MM.1S (cell line): ENCODE results near the gene MAP3K12.

Source experiments
- DNase-seq: peaks from one replicate; pipeline ENCODE4 v3.0.0-alpha.2; 2015
- H2AFZ ChIP-seq: fragments of 300-600 bp; sonication (generic); 2 replicates; pipeline ENCODE4 v1.6.0; 2016; ENCODE audit warnings: antibody characterized with exemption, low read length
- H3F3A ChIP-seq: fragments of 300-600 bp; sonication (generic); 2 replicates; pipeline ENCODE4 v1.6.1; 2016; ENCODE audit warnings: mild to moderate bottlenecking, antibody characterized with exemption, low read length, moderate library complexity, mixed read lengths; ENCODE audit not compliant: insufficient read depth
- H3K27ac ChIP-seq: fragments of 300-600 bp; sonication (generic); 2 replicates; pipeline ENCODE4 v1.5.1; 2016; ENCODE audit warnings: mild to moderate bottlenecking, low read length
- H3K27me3 ChIP-seq: fragments of 300-600 bp; sonication (generic); replicated peaks from 2 replicates; pipeline ENCODE4 v1.6.0; 2016; ENCODE audit warnings: low read length; ENCODE audit not compliant: insufficient read depth
- H3K36me3 ChIP-seq: fragments of 300-600 bp; sonication (generic); replicated peaks from 2 replicates; pipeline ENCODE4 v1.6.1; 2016; ENCODE audit warnings: mild to moderate bottlenecking, low read length, mixed read lengths; ENCODE audit not compliant: insufficient read depth
- H3K4me1 ChIP-seq: fragments of 300-600 bp; sonication (generic); 2 replicates; pipeline ENCODE4 v1.6.1; 2016; ENCODE audit warnings: low read length, mixed read lengths
- H3K4me2 ChIP-seq: fragments of 300-600 bp; sonication (generic); 2 replicates; pipeline ENCODE4 v1.6.0; 2016; ENCODE audit warnings: low read depth, low read length
- H3K4me3 ChIP-seq: fragments of 300-600 bp; sonication (generic); 2 replicates; pipeline ENCODE4 v1.5.1; 2016; ENCODE audit warnings: low read length, mixed read lengths
- H3K79me2 ChIP-seq: fragments of 300-600 bp; sonication (generic); 2 replicates; pipeline ENCODE4 v1.6.1; 2016; ENCODE audit warnings: mixed run types, low read length, mixed read lengths
- H3K9ac ChIP-seq: fragments of 300-600 bp; sonication (generic); 2 replicates; pipeline ENCODE4 v1.6.1; 2016; ENCODE audit warnings: low read length, mixed read lengths
- H3K9me2 ChIP-seq: fragments of 300-600 bp; sonication (generic); replicated peaks from 2 replicates; pipeline ENCODE4 v1.6.1; 2016; ENCODE audit warnings: mild to moderate bottlenecking, low read length, mixed read lengths; ENCODE audit not compliant: insufficient read depth
- H3K9me3 ChIP-seq: fragments of 300-600 bp; sonication (generic); replicated peaks from 2 replicates; pipeline ENCODE4 v1.6.1; 2016; ENCODE audit warnings: mild to moderate bottlenecking, low read length, mixed read lengths; ENCODE audit not compliant: insufficient read depth
- H4K20me1 ChIP-seq: fragments of 300-600 bp; sonication (generic); 2 replicates; pipeline ENCODE4 v1.6.1; 2016; ENCODE audit warnings: mild to moderate bottlenecking, low read length, moderate library complexity, mixed read lengths; ENCODE audit not compliant: insufficient read depth
- CTCF ChIP-seq: fragments of 300-600 bp; sonication (generic); IDR thresholded peaks from 2 replicates; pipeline ENCODE4 v1.5.1; 2016; ENCODE audit warnings: antibody characterized with exemption, low read length, mixed read lengths
- EZH2 ChIP-seq: fragments of 300-600 bp; sonication (generic); optimal IDR thresholded peaks from 2 replicates; pipeline ENCODE3; 2017; ENCODE audit warnings: low read depth, mild to moderate bottlenecking, antibody characterized with exemption, low read length, mixed read lengths
- EZH2phosphoT487 ChIP-seq: fragments of 300-600 bp; sonication (generic); IDR thresholded peaks from 2 replicates; pipeline ENCODE4 v1.6.1; 2018; ENCODE audit warnings: antibody characterized with exemption, low read length

The MAP3K12 gene

GRCh38 chr12:53431187-53431586 is 68.1 kb downstream of the MAP3K12 start:
- TF ChIP-seq CTCF (no peak), EZH2 (no peak), EZH2phosphoT487 (no peak)
- H3K27me3 ChIP-seq, result no peaks in the 10 kb centered on the region

GRCh38 chr12:53430116-53430515 is 69.1 kb downstream of the MAP3K12 start:
- H3K36me3 ChIP-seq, result no peaks in the 10 kb centered on the region
- peaks cover 10% of the 10 kb centered on the region for H3K4me1 ChIP-seq
- no peaks in the 10 kb centered on the region for H4K20me1 ChIP-seq
- DNase-seq, result no peak
- H3K27me3 ChIP-seq, result no peaks in the 10 kb centered on the region
- TF ChIP-seq CTCF (no peak), EZH2 (no peak), EZH2phosphoT487 (no peak)
- H3K9ac ChIP-seq, result no peak overlapping the region
- no peaks in the 10 kb centered on the region for H3K9me3 ChIP-seq
- no peaks in the 10 kb centered on the region for H3K9me2 ChIP-seq
- H2AFZ ChIP-seq, result no peak overlapping the region
- H3K79me2 ChIP-seq, result no peaks in the 10 kb centered on the region
- H3K27ac ChIP-seq, result no peak overlapping the region
- H3K4me2 ChIP-seq, result no peak overlapping the region
- no peaks in the 10 kb centered on the region for H3F3A ChIP-seq
- H3K4me3 ChIP-seq, result no peak overlapping the region

More at GRCh38 chr12:53431187-53431586, 68.1 kb downstream of the MAP3K12 start:
- H3K36me3 ChIP-seq, result no peaks in the 10 kb centered on the region
- H3K27ac ChIP-seq, result no peak overlapping the region
- no peak overlapping the region for H3K4me3 ChIP-seq
- no peak for DNase-seq
- no peak overlapping the region for H3K9ac ChIP-seq
- H3K79me2 ChIP-seq, result no peaks in the 10 kb centered on the region
- no peaks in the 10 kb centered on the region for H3K9me2 ChIP-seq
- no peaks in the 10 kb centered on the region for H3K9me3 ChIP-seq
- H3K4me2 ChIP-seq, result no peak overlapping the region
- H3K4me1 ChIP-seq, result peaks cover 10% of the 10 kb centered on the region
- H3F3A ChIP-seq, result no peaks in the 10 kb centered on the region
- H2AFZ ChIP-seq, result no peak overlapping the region
- H4K20me1 ChIP-seq, result no peaks in the 10 kb centered on the region
